H1 (cell line): ENCODE measurements around the gene WDR38. TPM values are rescaled to one million over a fixed set of nuclear protein-coding genes. Genes with fewer than 3 reads are reported as not detected.

Source experiments
- CTCF ChIA-PET: fragments of 300-600 bp; sonication (Branson Sonifier 250); formaldehyde crosslinking; loops from one replicate; lab custom pipeline; 2021; ENCODE audit not compliant: partially characterized antibody; lab: Charles Lee
- POLR2A ChIA-PET: fragments of 300-600 bp; sonication (Branson Sonifier 250); formaldehyde crosslinking; loops from one replicate; lab custom pipeline; 2021; ENCODE audit warnings: inconsistent platforms; ENCODE audit not compliant: partially characterized antibody; lab: Charles Lee
- DNase-seq, 2 experiments: peaks; one replicate each; pipeline versions ENCODE4 v3.0.0 to v3.0.0-alpha.2; 2010 to 2022; ENCODE audit warnings: low spot score in 2 of 2, low read depth in 1 of 2, mixed read lengths in 1 of 2
- FAIRE-seq: peaks from 2 replicates; lab custom pipeline; 2011; peaks lifted over from hg19 to GRCh38; lab: Jason Lieb, UNC
- H2AFZ ChIP-seq: 2 replicates; pipeline ENCODE4 v1.8.1; 2012; ENCODE audit warnings: low read length, inconsistent platforms
- H2AK5ac ChIP-seq: 2 replicates; pipeline ENCODE4 v1.6.1; 2013; ENCODE audit warnings: low read depth, low read length
- H2BK120ac ChIP-seq: replicated peaks from 2 replicates; pipeline ENCODE3; 2013; ENCODE audit warnings: low read depth, low read length, inconsistent platforms
- H2BK12ac ChIP-seq: 2 replicates; pipeline ENCODE4 v1.6.1; 2013; ENCODE audit warnings: low read depth, low read length
- H2BK15ac ChIP-seq: 2 replicates; pipeline ENCODE4 v1.6.1; 2013; ENCODE audit warnings: low read length
- H2BK20ac ChIP-seq: 2 replicates; pipeline ENCODE4 v1.6.1; 2013; ENCODE audit warnings: low read length
- H2BK5ac ChIP-seq: 2 replicates; pipeline ENCODE4 v1.6.1; 2013; ENCODE audit warnings: low read depth, low read length
- H3K14ac ChIP-seq: 2 replicates; pipeline ENCODE4 v1.6.1; 2013; ENCODE audit warnings: inconsistent platforms; ENCODE audit not compliant: insufficient read length
- H3K18ac ChIP-seq: 2 replicates; pipeline ENCODE4 v1.6.1; 2013; ENCODE audit warnings: low read length; ENCODE audit errors: extremely low read depth
- H3K23ac ChIP-seq: 2 replicates; pipeline ENCODE4 v1.6.1; 2013; ENCODE audit warnings: inconsistent platforms; ENCODE audit not compliant: insufficient read length
- H3K23me2 ChIP-seq: 2 replicates; pipeline ENCODE4 v1.6.1; 2013; ENCODE audit warnings: low read depth, low read length
- H3K27ac ChIP-seq: 2 replicates; pipeline ENCODE4 v1.6.1; 2011; ENCODE audit warnings: low read depth, low read length, inconsistent platforms
- H3K27me3 ChIP-seq, 4 experiments: replicated peaks in 1 of 4; 1 replicate in 1 of 4; 2 replicates in 3 of 4; pipeline versions ENCODE4 v1.6.1 to v1.8.1; 2011 to 2013; ENCODE audit warnings: low read length in 3 of 4, mild to moderate bottlenecking in 3 of 4, inconsistent platforms in 2 of 4, mixed read lengths in 2 of 4, moderate library complexity in 1 of 4; ENCODE audit not compliant: control insufficient read depth in 3 of 4, insufficient read depth in 3 of 4; ENCODE audit errors: extremely low read depth in 1 of 4
- H3K36me3 ChIP-seq, 4 experiments: 2 replicates each; pipeline versions ENCODE4 v1.6.1 to v1.8.1; 2011 to 2013; ENCODE audit warnings: mild to moderate bottlenecking in 4 of 4, low read length in 3 of 4, moderate library complexity in 2 of 4, control low read depth in 1 of 4, inconsistent platforms in 1 of 4; ENCODE audit not compliant: insufficient read depth in 4 of 4, control insufficient read depth in 2 of 4
- H3K4ac ChIP-seq: replicated peaks from 2 replicates; pipeline ENCODE3; 2013; ENCODE audit warnings: low read length, low read depth, mixed read lengths, inconsistent platforms; ENCODE audit not compliant: insufficient read length
- H3K4me1 ChIP-seq, 4 experiments: replicated peaks in 1 of 4; 1 replicate in 1 of 4; 2 replicates in 3 of 4; pipeline versions ENCODE4 v1.6.1 to v1.8.1; 2011 to 2013; ENCODE audit warnings: low read length in 3 of 4, inconsistent platforms in 2 of 4, mixed read lengths in 1 of 4; ENCODE audit not compliant: insufficient read depth in 4 of 4, control insufficient read depth in 3 of 4
- H3K4me2 ChIP-seq, 2 experiments: 2 replicates each; pipeline versions ENCODE4 v1.6.1 to v1.8.1; 2011 to 2013; ENCODE audit warnings: low read depth in 2 of 2, low read length in 2 of 2, control low read depth in 1 of 2, inconsistent platforms in 1 of 2, mild to moderate bottlenecking in 1 of 2; ENCODE audit not compliant: insufficient read depth in 1 of 2
- H3K4me3 ChIP-seq, 4 experiments: fragments of 200-600, 300-600 bp in 1 of 4; sonication (generic), shearing (Covaris generic), sonication (Bioruptor Twin) in 1 of 4; 2 replicates each; pipeline versions ENCODE4 v1.5.1 to v1.8.1; 2011 to 2016; ENCODE audit warnings: low read length in 4 of 4, low read depth in 3 of 4, control low read depth in 2 of 4, inconsistent platforms in 2 of 4, mild to moderate bottlenecking in 2 of 4, mixed read lengths in 1 of 4, moderate library complexity in 1 of 4; ENCODE audit not compliant: insufficient read depth in 2 of 4; ENCODE audit errors: extremely low read depth in 1 of 4
- H3K56ac ChIP-seq: replicated peaks from 2 replicates; pipeline ENCODE3; 2013; ENCODE audit warnings: low read depth, mild to moderate bottlenecking, mixed read lengths, low read length, inconsistent platforms; ENCODE audit not compliant: insufficient read length
- H3K79me1 ChIP-seq: 2 replicates; pipeline ENCODE4 v1.6.1; 2013; ENCODE audit warnings: low read depth, low read length, control low read depth
- H3K79me2 ChIP-seq, 2 experiments: 2 replicates each; pipeline versions ENCODE4 v1.6.1 to v1.8.1; 2012 to 2013; ENCODE audit warnings: low read length in 2 of 2, mild to moderate bottlenecking in 2 of 2, inconsistent platforms in 1 of 2; ENCODE audit not compliant: insufficient read depth in 2 of 2, control insufficient read depth in 1 of 2
- H3K9ac ChIP-seq, 4 experiments: replicated peaks in 1 of 4; 1 replicate in 1 of 4; 2 replicates in 3 of 4; pipeline versions ENCODE4 v1.6.1 to v1.8.1; 2011 to 2013; ENCODE audit warnings: low read depth in 3 of 4, low read length in 3 of 4, control low read depth in 2 of 4, mild to moderate bottlenecking in 2 of 4, moderate library complexity in 2 of 4, inconsistent platforms in 1 of 4; ENCODE audit errors: extremely low read depth in 1 of 4
- H3K9me3 ChIP-seq, 2 experiments: 2 replicates each; pipeline versions ENCODE4 v1.6.1 to v1.8.1; 2012 to 2013; ENCODE audit warnings: mild to moderate bottlenecking in 2 of 2, moderate library complexity in 2 of 2, control low read depth in 1 of 2, inconsistent platforms in 1 of 2, low read depth in 1 of 2, low read length in 1 of 2, mixed read lengths in 1 of 2; ENCODE audit not compliant: insufficient read depth in 2 of 2
- H4K20me1 ChIP-seq, 2 experiments: replicated peaks in 1 of 2; 2 replicates each; pipeline versions ENCODE3 to v1.8.1; 2011 to 2013; ENCODE audit warnings: inconsistent platforms in 2 of 2, low read length in 2 of 2, mild to moderate bottlenecking in 1 of 2; ENCODE audit not compliant: insufficient read depth in 2 of 2, control insufficient read depth in 1 of 2
- H4K5ac ChIP-seq: 2 replicates; pipeline ENCODE4 v1.6.1; 2013; ENCODE audit warnings: low read length, low read depth, mixed read lengths, inconsistent platforms; ENCODE audit not compliant: insufficient read length
- H4K8ac ChIP-seq: 2 replicates; pipeline ENCODE4 v1.8.0; 2013; ENCODE audit warnings: mild to moderate bottlenecking, moderate library complexity, low read length, inconsistent platforms; ENCODE audit not compliant: insufficient read depth; ENCODE audit errors: extremely low read depth
- H4K91ac ChIP-seq: replicated peaks from 2 replicates; pipeline ENCODE3; 2013; ENCODE audit warnings: low read length, mixed read lengths, inconsistent platforms; ENCODE audit not compliant: insufficient read length
- CBX5 ChIP-seq: fragments of 300-800, 300-1000 bp; sonication (generic); IDR thresholded peaks from 2 replicates; pipeline ENCODE4 v1.7.1; 2016; ENCODE audit warnings: antibody characterized with exemption, low read length, low read depth
- POLR2AphosphoS5 ChIP-seq: IDR thresholded peaks from 2 replicates; pipeline ENCODE4 v1.6.1; 2011; ENCODE audit warnings: low read depth, low read length
- WGBS, 2 experiments: shearing (Covaris generic) in 1 of 2; methylation state at CpG; one replicate each; pipeline versions ENCODE4 v1.1.6 to v1.1.7; 2013 to 2015; ENCODE audit warnings: low lambda C conversion rate in 2 of 2, mixed read lengths in 2 of 2, inconsistent platforms in 1 of 2, low coverage in 1 of 2, missing lambda C conversion rate in 1 of 2; ENCODE audit not compliant: insufficient replicate concordance in 2 of 2, insufficient coverage in 1 of 2, insufficient read length in 1 of 2; ENCODE audit errors: extremely low coverage in 1 of 2, missing lambda C conversion rate in 1 of 2; 5-methylcytosine and 5-hydroxymethylcytosine counted together
- polyA plus RNA-seq, 7 experiments: library from polyadenylated mRNA; depleted of rRNA in 3 of 7; stranded (reverse) in 5 of 7; unstranded in 2 of 7; fragments of >200 nt in 5 of 7; fragments of 200-250 nt in 2 of 7; gene quantifications; 1 replicate in 5 of 7; 2 replicates in 1 of 7; 4 replicates in 1 of 7; pipeline versions ENCODE4 v1.2.1 to v1.2.3, GENCODE V29; 2011 to 2013; ENCODE audit warnings: missing spikeins in 2 of 7, mixed read lengths in 2 of 7
- total RNA-seq: library from RNA; stranded (reverse); fragmentation: NEBNext Ultra II Directional; extraction: Animal tissue kit (Norgen Biotek cat#: 25700); gene quantifications from 2 replicates; pipeline ENCODE4 v1.2.1, GENCODE V29; 2021

WDR38 gene
- total and polyA plus RNA-seq, 2 of the 8 experiments (the other 6 are each of a cell fraction or from before 2014, with no cell fraction given), result not detected

- H3K18ac ChIP-seq, result no peak overlapping the region
- no peak overlapping the region for H2BK20ac ChIP-seq
- H3K23ac ChIP-seq, result no peak overlapping the region
- H3K9ac ChIP-seq, result no peak overlapping the region
- H3K56ac ChIP-seq, result no peak overlapping the region
- H2BK12ac ChIP-seq, result no peak overlapping the region
- FAIRE-seq (no peak), DNase-seq (no peak)
- H3K14ac ChIP-seq, result no peak overlapping the region
- 89% methylated on average over 9 of the region's 9 CpGs; no CpG with 5 or more reads in 1 of the 2 experiments for WGBS, 2 experiments
- peaks cover 39 to 46% of the 10 kb centered on the region in 2 experiments for H4K20me1 ChIP-seq
- no peak for TF ChIP-seq CBX5
- peak; percentile 73; the same call in 1 of the 2 replicates for TF ChIP-seq POLR2AphosphoS5
- peaks cover 0 to 10% (median 8%) of the 10 kb centered on the region in 4 experiments; a peak in 5 of 7 replicates for H3K4me1 ChIP-seq
- H2BK5ac ChIP-seq, result no peak overlapping the region
- H3K9me3 ChIP-seq, result no peaks in the 10 kb centered on the region
- no peak overlapping the region for H2AK5ac ChIP-seq
- peaks cover 16 to 33% of the 10 kb centered on the region in 2 experiments for H3K79me2 ChIP-seq
- no peak overlapping the region for H2BK120ac ChIP-seq
- H3K27me3 ChIP-seq, result no peaks in the 10 kb centered on the region
- ChIA-PET CTCF (interaction anchor here (0.6 to 42.1 kb wide), 6 partner anchors 8 to 513 kb away, joined by 3 to 1529 read pairs (median 4); partner anchors contain the start of genes NR6A1 and OLFML2A), POLR2A (interaction anchor here (0.6 to 25.5 kb wide), 9 partner anchors 8 to 178 kb away, joined by 3 to 573 read pairs (median 4); partner anchors contain the start of genes NR6A1 and OLFML2A)
- H4K91ac ChIP-seq, result no peak overlapping the region
- peaks cover 10% of the 10 kb centered on the region for H3K79me1 ChIP-seq
- H4K5ac ChIP-seq, result no peak overlapping the region
- peak overlapping the region in 1 of 2 experiments; percentile 86; a peak in 1 of 4 replicates for H3K4me2 ChIP-seq
- no peak overlapping the region for H4K8ac ChIP-seq
- no peak overlapping the region for H3K4ac ChIP-seq
- no peak overlapping the region for H3K27ac ChIP-seq
- peaks cover 36 to 46% (median 40%) of the 10 kb centered on the region in 4 experiments for H3K36me3 ChIP-seq
- no peak overlapping the region for H3K4me3 ChIP-seq
- peaks cover 7% of the 10 kb centered on the region for H3K23me2 ChIP-seq
- H2AFZ ChIP-seq, result no peak overlapping the region
- H2BK15ac ChIP-seq, result no peak overlapping the region
Measured at GRCh38 chr9:124858330-124859046, 5.2 kb downstream of the WDR38 start.
